ENCODE data around the gene TMEM63C. TPM values are rescaled to one million over a fixed set of nuclear protein-coding genes. Genes with fewer than 3 reads are reported as not detected.

Gene TMEM63C
- total and polyA plus RNA-seq, 2 donors (not counting 1 experiment from before 2014, with no cell fraction given): 0.63 to 3.2 TPM

DNA sequence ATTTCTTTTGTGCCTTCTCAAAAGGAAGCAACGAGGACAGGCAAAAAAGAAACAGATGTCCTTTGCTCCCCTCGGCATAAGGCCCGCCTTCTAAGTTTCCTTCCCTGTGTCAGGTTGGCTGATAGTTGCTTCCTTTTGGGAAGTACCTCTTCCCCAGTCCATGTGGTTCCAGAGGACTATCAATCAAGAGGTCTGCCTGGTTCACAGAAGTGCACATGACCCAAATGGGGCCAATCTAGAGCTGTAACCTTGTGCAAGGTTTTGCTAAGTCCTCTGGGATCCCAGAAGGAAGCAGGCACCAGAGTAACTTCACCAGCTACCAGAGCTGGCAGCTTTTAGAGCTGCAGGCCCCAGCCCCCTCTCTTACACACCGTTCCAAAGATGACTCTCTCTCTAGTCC lies 42.6 kb downstream of the TMEM63C start:
- Mint-ChIP-seq H3K9me3 (ENCODE audit: insufficient read depth) (no peaks in the 10 kb centered on the region), H3K27me3 (peaks cover 6% of the 10 kb centered on the region), H3K4me1 (no peaks in the 10 kb centered on the region), H3K4me3 (no peak overlapping the region), H3K27ac (no peak overlapping the region)
- H3K4me1 ChIP-seq (ENCODE audit: control insufficient read depth in 2 of 2, insufficient read depth in 2 of 2, low read length in 2 of 2): no peaks in the 10 kb centered on the region
- H4K20me1 ChIP-seq (ENCODE audit: control insufficient read depth, insufficient read depth, low read length, poor library complexity, severe bottlenecking): no peaks in the 10 kb centered on the region
- DNase-seq: no peak
- H3K27ac ChIP-seq (ENCODE audit: low read length in 2 of 2): no peak overlapping the region
- H3K4me2 ChIP-seq (replicated peaks; ENCODE audit: low read depth, low read length, poor library complexity, severe bottlenecking): no peak overlapping the region
- H3K36me3 ChIP-seq (replicated peaks in 1 of 2; ENCODE audit: control extremely low read depth in 1 of 2, control insufficient read depth in 1 of 2, extremely low read depth in 1 of 2, insufficient read depth in 2 of 2, low read length in 1 of 2): no peaks in the 10 kb centered on the region
- intact Hi-C loops (cut with micrococcal nuclease): no loop called here
- no peaks in the 10 kb centered on the region for H3K79me2 ChIP-seq (ENCODE audit: control insufficient read depth, insufficient read depth, low read length)
- peaks cover 0 to 4% (median 0%) of the 10 kb centered on the region in 3 donors for H3K9me3 ChIP-seq (ENCODE audit: control extremely low read depth in 1 of 3, control insufficient read depth in 2 of 3, insufficient read depth in 1 of 3, low read length in 2 of 3)
- H3K27me3 ChIP-seq (replicated peaks in 1 of 4; ENCODE audit: control extremely low read depth in 1 of 4, control insufficient read depth in 3 of 4, insufficient read depth in 4 of 4, low read length in 3 of 4): peaks cover 0 to under 1% (median 0%) of the 10 kb centered on the region in 4 experiments
- no peak overlapping the region for H2AFZ ChIP-seq (ENCODE audit: insufficient read depth, low read depth, low read length, poor library complexity, severe bottlenecking)
- H3K4me3 ChIP-seq (ENCODE audit: control extremely low read depth in 1 of 5, extremely low read depth in 1 of 5, insufficient read depth in 1 of 5, low read depth in 2 of 5, low read length in 4 of 5): no peak overlapping the region
- WGBS (ENCODE audit: insufficient coverage): 26% methylated on average over 4 of the region's 4 CpGs
- POLR2A ChIA-PET: no interaction called here
- ATAC-seq (ENCODE audit: low read depth): no peak
- TF ChIP-seq, protein P1, sequence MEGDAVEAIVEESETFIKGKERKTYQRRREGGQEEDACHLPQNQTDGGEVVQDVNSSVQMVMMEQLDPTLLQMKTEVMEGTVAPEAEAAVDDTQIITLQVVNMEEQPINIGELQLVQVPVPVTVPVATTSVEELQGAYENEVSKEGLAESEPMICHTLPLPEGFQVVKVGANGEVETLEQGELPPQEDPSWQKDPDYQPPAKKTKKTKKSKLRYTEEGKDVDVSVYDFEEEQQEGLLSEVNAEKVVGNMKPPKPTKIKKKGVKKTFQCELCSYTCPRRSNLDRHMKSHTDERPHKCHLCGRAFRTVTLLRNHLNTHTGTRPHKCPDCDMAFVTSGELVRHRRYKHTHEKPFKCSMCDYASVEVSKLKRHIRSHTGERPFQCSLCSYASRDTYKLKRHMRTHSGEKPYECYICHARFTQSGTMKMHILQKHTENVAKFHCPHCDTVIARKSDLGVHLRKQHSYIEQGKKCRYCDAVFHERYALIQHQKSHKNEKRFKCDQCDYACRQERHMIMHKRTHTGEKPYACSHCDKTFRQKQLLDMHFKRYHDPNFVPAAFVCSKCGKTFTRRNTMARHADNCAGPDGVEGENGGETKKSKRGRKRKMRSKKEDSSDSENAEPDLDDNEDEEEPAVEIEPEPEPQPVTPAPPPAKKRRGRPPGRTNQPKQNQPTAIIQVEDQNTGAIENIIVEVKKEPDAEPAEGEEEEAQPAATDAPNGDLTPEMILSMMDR (IDR thresholded peaks at IDR 0.05): no peak
- no peak for TF ChIP-seq EZH2 (IDR thresholded peaks at IDR 0.05; ENCODE audit: borderline replicate concordance, insufficient read depth, low read depth, low read length, poor library complexity, severe bottlenecking)
- H3K9ac ChIP-seq (ENCODE audit: low read length): no peak overlapping the region
- CTCF ChIA-PET: no interaction called here

GRCh38 chr14:77225254-77225653 lies 43.7 kb downstream of the TMEM63C start:
- no peak overlapping the region for H2AFZ ChIP-seq (ENCODE audit: insufficient read depth, low read depth, low read length, poor library complexity, severe bottlenecking)
- H3K27ac ChIP-seq (ENCODE audit: low read length in 2 of 2): no peak overlapping the region
- H3K36me3 ChIP-seq (replicated peaks in 1 of 2; ENCODE audit: control extremely low read depth in 1 of 2, control insufficient read depth in 1 of 2, extremely low read depth in 1 of 2, insufficient read depth in 2 of 2, low read length in 1 of 2): no peaks in the 10 kb centered on the region
- TF ChIP-seq EZH2 (IDR thresholded peaks at IDR 0.05; ENCODE audit: borderline replicate concordance, insufficient read depth, low read depth, low read length, poor library complexity, severe bottlenecking): no peak
- TF ChIP-seq, protein P1 (IDR thresholded peaks at IDR 0.05): no peak
- H3K79me2 ChIP-seq (ENCODE audit: control insufficient read depth, insufficient read depth, low read length): no peaks in the 10 kb centered on the region
- Mint-ChIP-seq H3K27ac (no peak overlapping the region), H3K4me1 (no peaks in the 10 kb centered on the region), H3K4me3 (no peak overlapping the region), H3K9me3 (ENCODE audit: insufficient read depth) (no peaks in the 10 kb centered on the region), H3K27me3 (peaks cover 3% of the 10 kb centered on the region)
- ATAC-seq (ENCODE audit: low read depth) (no peak), DNase-seq (no peak)
- 91% methylated on average over 11 of the region's 12 CpGs for WGBS (ENCODE audit: insufficient coverage)
- H3K4me2 ChIP-seq (replicated peaks; ENCODE audit: low read depth, low read length, poor library complexity, severe bottlenecking): no peak overlapping the region
- CTCF ChIA-PET: no interaction called here
- H3K4me1 ChIP-seq (ENCODE audit: control insufficient read depth in 2 of 2, insufficient read depth in 2 of 2, low read length in 2 of 2): no peaks in the 10 kb centered on the region
- no peak overlapping the region for H3K9ac ChIP-seq (ENCODE audit: low read length)
- H3K27me3 ChIP-seq (replicated peaks in 1 of 4; ENCODE audit: control extremely low read depth in 1 of 4, control insufficient read depth in 3 of 4, insufficient read depth in 4 of 4, low read length in 3 of 4): no peaks in the 10 kb centered on the region
- H3K4me3 ChIP-seq (ENCODE audit: control extremely low read depth in 1 of 5, extremely low read depth in 1 of 5, insufficient read depth in 1 of 5, low read depth in 2 of 5, low read length in 4 of 5): no peak overlapping the region
- no peaks in the 10 kb centered on the region for H4K20me1 ChIP-seq (ENCODE audit: control insufficient read depth, insufficient read depth, low read length, poor library complexity, severe bottlenecking)
- intact Hi-C loops (cut with micrococcal nuclease): no loop called here
- peaks cover 0 to 4% (median 0%) of the 10 kb centered on the region in 3 donors for H3K9me3 ChIP-seq (ENCODE audit: control extremely low read depth in 1 of 3, control insufficient read depth in 2 of 3, insufficient read depth in 1 of 3, low read length in 2 of 3)
- POLR2A ChIA-PET: no interaction called here
